Stimulated activated CD8-positive, alpha-beta memory T cell treated with anti-CD3 and anti-CD28 coated beads, Interleukin-4, amount 100 ng/mL, for 24 hours (primary cell): Measurements from ENCODE around the gene TMEM184B.
"Not testable (repeated sequence)": the region's sequence is repeated elsewhere in the genome, so short reads cannot be mapped to it uniquely, and the experiment has no call there.

ENCODE experiments used
- DNase-seq: peaks from one replicate; pipeline ENCODE4 v3.0.0-alpha.2; 2020; ENCODE audit warnings: low read depth

TMEM184B gene

DNA sequence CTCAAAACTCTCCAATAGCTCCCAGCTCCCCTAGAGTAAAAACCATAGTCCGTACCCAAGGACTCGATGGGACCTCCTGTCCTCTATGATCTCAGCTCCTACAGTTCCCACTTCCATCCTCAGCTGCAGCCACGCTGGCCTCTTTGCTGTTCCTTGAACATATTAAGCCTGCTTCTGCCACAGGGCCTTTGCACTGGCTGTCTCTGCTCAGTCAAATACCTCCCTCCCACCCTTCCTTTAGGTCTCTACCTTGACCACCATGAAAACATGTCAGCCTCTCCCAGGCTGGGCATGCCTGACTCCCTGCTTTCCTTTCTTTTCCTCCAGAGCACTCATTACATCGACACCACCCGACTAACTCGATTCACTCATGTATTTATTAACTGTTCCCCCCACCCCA is 24.5 kb downstream of the TMEM184B start:
- no peak for DNase-seq

DNA sequence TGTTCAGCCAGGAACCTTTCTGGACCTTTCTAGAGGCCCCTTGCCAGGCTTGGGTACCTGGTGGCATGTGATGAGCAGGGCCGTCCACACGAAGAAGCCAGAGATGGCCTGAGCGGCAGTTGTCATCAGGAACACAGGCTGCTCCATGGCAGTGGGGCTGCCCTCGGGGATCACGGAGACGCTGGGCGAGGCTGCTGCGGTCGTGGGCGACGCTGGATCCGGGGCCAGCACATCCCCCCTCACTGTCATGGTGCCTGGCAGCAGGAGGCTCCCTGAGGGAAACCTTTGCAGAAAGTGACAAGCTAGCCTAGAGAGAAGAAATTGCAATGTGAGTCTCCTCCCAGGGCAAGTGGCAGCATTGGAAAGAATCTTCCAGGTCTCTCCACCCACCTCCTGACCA is 25.1 kb downstream of the TMEM184B start:
- no peak for DNase-seq

DNA sequence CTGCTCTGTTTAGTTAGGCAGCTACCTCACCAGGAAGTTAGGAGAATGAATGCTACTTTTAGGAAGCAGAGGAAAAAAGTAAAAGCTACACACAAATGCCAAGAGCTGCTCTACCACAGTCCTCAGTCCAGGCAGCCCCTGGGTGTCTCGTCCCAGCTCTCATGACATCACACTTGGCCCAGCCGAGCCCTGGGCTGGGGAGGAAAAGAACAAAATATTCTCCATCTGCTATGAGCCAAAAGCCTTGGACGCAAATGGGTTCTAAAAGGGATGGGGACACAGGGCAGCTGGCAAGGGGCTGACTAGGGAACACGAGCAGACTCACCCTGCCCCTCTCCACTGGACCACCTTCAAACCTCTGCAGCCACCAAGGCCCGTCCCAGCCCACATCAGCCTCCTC is 26.1 kb downstream of the TMEM184B start:
- no peak for DNase-seq

DNA sequence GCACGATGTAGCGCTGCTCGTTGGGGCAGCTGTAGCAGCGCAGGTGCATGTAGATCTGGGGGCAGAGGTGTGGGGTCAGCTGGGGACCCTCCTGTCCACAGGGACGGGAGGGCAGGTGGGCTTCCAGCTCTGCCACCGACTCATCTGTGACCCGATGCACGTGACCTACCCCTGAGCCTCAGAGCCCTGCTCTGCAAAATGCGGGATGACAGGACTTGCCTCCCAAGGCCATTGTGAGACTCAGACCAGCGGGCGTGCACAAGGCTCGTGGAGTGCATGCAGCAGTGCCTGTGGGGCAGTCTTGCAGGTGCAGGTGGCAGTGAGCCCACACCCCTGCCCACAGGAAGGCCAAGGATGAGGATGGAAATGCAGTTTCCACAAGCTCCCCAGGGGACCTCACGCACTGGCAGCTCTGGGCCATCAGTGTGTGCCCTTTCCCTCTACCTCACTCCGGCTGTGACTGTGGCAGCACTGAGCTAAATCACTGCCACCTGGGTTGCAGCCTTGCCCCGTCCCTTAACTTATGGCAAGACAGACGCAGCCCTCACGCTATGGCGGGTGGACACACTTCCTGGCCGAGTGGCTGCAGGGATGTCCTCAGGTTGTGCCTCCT is 26.7 kb downstream of the TMEM184B start:
- DNase-seq, result no peak

DNA sequence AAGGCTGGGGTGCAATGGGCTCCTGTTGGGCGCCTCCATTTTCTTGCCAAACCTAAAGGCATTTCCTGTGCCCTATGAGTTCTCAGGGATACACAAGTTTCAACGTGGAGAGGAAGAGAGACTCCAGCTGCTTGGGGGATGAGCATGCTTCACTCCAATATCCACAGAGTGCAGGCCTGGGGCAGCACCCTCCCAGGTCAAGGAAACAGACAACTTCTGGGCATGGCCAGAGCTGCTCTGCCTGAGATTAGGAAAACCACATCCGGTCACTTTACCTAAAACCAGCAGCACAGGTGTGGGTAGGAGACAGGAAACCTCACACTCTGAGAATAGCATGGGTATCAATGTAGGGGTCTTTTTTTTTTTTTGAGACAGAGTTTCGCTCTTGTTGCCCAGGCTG is 28.7 kb downstream of the TMEM184B start:
- DNase-seq, result no peak

DNA sequence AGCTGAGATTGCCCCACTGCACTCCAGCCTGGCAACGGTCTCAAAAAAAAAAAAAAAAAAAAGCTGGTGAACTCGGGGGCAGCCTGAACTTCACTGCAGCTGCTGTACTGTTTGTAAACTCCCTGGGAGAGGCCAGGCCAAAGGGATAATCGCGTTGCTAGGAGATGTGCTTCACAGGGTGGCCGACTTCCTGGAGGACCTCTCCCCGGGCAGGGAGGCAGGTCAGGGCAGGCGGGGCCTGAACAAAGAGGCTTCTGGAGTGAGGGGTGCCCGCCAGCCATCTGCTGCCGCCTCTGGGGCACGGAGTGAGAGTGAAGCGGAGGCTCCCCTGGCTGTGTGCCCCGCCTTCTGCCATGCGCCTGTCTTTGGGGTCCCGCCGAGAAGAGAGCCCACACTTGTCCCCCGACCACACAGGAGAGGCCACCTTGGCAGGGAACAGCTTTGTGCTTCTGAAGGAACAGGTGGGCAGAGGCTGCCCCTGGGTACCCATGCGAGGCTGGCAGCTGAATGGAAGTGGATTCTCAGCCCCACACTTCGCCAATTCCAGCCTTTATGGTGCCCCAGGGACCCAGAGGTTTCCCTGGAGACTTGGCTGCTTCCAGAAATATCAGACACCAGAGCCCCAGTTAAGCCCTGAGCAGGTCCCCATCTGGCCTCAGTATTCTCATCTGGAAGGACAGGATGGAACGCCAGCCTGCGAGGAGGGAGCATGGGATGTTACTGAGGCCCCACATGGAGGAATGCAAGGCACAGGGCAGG is 29.6 kb downstream of the TMEM184B start:
- no peak for DNase-seq

DNA sequence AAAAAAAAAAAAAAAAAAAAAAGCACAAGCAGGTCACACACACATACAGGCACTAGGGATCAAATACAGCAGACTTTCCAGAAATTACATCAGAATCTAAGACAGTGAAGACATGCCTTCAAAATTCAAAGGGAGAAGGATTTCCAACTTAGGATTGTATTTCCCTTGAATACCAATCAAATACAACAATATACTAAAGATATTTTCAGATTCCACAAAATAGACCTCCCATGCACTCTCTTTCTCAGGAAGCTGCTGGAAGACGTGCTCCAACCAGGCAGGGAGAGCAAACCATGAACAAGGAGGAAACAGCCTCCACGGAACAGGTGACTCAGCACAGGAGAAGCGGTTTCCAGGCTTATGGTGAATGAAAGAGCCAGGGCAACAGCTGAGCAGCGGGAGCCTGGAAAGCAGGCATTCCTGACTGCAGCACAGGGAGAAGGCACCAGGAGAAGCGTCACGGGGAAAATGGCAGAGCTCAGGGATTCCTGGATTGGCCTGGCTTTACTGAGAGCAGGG is 32.0 kb downstream of the TMEM184B start:
- no peak for DNase-seq

DNA sequence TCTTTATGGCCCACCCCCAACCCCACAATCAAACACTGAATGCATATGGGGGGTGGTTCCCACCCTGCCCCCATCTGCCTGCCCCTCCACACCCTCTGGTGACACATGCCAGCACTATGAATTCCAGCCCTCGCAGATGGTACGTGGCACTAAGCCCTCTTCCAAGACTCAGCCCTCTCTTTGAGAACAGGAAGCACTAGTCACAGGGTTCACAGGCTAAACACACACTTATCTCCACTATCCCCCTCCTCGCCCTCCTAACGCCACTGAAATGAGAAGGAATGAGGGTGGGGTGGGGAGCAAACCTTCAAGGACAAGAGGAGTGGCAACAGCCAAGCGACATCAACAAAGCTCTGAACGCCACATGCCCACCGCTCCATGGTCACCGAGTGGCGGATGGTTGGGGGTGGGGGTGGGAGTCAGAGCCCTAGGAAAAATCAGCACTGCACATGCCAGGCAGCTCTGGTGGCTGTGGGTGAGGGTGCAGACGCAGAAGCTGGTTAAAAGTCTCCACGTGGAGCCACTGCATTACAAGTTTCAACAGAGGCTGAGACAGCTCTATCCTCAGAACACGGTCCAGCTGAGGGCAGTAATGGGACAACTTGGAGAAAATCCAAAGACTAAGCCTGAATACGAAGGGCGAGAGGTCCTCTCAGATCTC is 33.6 kb downstream of the TMEM184B start:
- no peak for DNase-seq

DNA sequence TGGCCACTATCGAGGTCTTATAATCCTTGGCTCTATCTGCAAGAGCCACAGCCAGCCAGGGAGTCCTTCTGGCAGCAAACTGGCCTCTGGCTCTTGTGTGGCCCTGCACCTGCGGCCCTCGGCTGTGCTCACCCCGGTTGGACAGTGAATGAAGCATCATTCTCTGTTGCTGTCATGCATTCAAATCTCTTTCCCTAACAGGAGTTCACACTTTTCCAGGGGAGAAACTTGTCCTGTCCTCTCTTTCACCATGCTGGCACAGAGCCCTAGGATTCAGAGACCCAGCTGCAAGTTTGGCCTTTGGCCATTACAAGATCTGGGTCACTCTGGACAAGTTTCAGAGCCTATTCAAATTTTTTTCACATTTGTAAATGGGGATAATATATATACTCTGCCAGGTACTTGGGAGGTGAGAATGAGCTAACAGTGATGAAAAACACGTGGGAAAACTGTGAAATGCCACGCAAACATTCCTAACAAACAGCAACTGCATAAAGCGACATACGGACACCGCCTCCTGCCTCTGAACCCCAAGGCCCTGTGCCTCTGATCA is 34.2 kb downstream of the TMEM184B start:
- DNase-seq, result no peak

DNA sequence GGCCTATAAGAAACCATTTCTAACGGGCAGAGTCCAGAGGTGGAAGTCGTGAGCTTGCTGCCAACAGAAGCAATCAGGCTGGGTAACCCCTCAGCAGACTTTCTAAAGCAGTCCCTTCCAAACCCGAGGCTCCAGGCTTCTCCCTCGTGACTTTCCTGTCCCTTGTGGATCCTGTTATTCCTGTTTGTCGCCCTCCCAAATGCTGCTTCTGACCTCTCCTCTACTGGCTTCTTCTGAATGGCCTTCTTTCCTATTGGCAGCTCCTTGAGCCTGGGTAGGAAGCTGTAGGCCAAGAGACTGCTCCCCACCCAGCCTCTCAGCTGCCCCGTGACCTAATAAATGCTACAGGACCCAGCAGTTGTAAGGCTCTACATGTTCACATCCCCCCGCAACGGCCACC is 36.0 kb downstream of the TMEM184B start:
- no peak for DNase-seq

DNA sequence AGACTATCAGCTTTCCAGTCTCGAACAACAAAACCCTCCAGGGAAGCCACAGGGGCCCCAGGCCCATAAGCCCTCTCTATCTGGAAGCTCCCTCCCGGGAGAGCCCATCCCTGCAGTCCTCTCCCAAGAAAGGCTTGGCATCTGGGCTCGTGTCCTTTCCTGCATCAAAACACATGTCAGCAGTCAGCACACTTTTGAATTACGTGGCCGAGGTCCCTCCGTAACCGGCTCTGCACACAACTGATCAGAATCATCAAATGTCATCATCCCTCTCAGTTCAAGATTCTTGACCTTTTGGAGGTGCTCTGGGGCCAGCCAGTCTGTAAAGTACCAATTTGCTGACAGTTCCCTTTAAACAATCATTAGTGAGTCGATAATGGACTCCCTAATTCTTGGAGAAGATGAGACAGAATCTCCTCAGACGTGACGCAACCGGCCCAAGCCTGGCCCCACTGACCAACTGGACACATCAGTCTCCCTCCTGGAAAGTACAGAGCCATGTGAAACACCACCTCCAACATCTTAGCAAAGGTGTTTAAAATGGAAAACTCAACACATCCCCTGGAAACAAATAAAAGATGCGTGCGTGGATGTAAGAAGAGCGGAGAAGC is 37.5 kb downstream of the TMEM184B start:
- no peak for DNase-seq

DNA sequence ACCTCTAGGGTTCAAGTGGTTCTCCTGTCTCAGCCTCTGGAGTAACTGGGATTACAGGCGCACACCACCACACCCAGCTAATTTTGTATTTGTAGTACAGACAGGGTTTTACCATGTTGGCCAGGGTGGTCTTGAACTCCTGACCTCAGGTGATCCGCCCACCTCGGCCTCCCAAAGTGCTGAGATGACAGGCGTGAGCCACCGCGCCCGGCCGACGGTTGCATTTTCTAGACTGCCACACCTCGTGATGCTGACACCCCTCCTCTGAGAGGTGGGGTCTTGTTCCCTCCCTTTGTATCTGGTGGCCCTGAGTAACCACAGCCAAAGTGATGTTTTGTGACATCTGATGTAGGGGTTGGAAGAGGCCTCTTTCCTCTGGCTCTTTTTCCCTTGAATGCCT is 39.0 kb downstream of the TMEM184B start:
- DNase-seq, result not testable (repeated sequence)

DNA sequence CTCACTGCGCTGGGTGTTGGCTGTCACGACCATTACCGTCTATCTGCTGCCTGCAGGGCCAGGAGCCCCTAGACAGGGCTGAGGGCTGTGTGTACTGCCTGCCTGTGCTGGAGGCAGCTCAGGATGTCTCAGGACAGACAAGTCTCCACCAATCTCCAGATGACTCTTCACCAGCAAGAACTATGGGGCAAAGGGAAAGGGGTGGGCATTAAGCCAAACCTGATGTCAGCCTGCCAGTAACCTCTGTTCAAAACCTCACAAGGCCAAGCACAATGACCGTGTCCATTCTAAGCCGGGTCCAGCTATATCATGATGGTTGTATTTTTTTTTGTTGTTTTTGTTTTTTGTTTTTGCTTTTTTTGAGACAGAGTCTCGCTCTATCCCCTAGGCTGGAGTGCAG is 39.4 kb downstream of the TMEM184B start:
- no peak for DNase-seq

DNA sequence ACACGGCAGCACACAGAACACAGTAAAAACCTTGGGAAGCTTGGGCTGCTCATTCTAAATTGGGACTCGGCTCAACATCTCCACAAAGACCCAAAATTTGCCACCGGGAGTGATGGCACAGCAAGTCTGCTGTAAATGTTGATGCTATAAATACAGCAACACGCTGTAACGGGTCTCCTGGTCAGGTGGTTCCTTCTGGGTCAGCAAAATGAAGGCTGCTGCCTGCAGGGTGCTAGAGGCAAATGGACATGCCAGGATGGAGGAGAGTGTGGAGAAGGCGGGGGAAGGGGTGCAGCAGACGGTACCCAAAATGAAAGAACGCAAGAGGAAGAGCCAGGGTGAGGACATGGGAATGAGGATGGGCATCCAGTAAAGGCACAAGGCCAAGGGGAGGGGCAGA is 40.6 kb downstream of the TMEM184B start:
- DNase-seq, result no peak

DNA sequence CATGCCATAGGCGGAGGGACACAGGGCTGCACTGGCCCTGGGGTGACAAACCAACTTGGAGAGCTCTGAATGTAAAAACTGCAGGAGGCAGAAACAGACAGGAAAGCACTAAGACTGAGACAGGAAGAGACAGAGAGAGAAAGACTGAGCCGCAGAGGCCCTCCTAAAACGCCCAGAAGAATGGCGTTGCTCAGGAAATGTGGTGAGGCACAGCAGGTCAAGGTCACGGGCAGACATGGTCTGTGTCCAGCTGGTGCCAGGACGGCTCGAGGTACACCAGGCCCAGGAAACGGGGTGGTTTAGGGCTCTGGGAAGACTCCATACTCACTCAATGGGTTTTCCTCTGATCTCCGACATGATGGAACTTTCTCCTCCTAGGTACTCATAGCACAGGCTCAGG is 41.9 kb downstream of the TMEM184B start:
- DNase-seq, result no peak

DNA sequence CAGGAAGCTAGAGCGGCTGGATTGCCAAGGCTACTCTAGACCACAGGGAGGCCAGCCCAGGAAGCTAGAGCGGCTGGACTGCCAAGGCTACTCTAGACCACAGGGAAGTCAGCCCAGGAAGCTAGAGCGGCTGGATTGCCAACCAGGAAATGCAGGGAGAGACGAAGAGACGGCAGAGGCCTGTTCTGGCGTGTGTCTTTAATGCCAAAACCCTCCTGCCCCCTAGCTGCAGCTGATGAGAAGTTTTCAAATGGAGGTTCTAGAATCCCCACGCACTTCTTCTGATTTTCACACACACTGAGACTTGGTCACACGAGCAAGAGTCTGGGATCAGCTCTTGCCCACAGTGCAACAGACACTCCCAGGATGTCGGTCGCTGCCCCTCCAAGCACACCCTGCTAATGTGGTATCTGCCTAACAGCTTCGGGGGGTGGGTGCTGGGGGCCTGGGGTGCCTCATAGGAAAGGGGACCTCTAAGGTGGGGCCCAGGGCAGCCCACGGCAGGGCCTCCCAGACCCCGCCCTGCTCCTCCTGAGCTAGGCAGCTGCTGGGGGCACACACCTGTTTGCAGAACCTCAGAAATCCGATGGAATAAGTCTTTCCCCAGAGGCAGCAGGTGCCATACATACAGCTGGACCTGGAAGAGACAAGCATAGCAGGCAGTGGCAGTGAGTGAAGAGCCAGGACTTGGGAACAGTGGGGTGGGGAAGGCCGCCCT is 42.5 kb downstream of the TMEM184B start:
- DNase-seq, result no peak

DNA sequence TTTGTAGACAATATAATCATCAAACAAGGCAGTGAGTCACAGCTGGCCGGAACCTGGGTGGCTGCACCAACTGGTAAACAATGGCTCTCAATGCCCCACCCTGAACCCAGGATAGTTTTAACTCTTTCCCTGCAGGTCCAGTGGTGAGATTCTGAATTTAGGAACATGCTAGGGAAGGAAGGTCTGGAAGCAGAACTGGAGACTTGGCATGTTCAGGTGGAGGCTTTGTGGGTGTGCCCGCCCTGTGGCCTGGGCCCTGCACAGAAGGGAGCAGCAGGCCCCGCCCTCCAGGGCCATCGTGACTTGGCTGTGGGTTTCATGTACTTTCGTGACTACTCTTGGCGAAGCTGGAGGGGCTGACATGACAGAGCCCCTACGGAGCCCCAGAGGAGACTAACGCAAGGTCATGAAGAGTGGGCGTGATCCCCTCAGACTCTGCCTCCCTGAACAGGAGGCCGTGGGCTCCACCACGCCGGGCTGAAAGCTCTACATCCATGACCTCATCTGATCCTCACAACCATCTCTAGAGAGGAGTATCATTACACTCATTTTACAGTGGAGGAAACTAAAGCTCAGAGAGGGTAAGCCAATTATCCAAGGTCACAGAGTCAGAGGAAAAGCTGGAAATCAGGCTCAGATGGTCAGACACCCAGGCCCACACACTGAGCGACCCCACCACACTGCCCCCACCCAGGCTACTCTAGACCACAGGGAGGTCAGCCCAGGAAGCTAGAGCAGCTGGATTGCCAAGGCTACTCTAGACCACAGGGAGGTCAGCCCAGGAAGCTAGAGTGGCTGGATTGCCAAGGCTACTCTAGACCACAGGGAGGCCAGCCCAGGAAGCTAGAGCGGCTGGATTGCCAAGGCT is 43.7 kb downstream of the TMEM184B start:
- DNase-seq, result no peak

DNA sequence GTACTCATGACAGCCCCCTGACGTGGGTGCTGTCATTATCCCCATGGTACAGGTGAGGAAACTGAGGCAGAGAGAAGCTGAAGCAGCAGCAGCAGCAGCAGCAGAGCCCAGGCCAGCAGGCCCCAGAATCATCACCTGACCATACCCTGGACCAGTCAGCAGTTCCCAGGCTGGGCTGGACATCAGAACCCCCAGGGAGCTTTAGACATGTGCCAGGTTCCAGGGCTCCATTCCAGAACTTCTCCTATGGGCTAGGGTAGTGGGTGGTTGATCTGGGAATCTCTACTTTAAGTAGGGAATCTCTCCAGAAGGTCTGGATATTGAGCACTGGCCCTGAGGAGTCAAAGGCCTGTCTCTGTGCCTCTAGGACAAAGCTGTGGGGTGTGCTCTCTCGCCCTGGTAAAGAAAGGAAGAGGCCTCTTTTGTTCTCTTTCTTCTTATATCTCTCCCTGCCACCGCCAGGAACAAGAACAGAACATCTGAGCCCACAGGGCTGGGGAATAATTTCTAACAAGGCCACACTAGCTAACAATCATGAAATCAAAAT is 44.4 kb downstream of the TMEM184B start:
- DNase-seq, result no peak

DNA sequence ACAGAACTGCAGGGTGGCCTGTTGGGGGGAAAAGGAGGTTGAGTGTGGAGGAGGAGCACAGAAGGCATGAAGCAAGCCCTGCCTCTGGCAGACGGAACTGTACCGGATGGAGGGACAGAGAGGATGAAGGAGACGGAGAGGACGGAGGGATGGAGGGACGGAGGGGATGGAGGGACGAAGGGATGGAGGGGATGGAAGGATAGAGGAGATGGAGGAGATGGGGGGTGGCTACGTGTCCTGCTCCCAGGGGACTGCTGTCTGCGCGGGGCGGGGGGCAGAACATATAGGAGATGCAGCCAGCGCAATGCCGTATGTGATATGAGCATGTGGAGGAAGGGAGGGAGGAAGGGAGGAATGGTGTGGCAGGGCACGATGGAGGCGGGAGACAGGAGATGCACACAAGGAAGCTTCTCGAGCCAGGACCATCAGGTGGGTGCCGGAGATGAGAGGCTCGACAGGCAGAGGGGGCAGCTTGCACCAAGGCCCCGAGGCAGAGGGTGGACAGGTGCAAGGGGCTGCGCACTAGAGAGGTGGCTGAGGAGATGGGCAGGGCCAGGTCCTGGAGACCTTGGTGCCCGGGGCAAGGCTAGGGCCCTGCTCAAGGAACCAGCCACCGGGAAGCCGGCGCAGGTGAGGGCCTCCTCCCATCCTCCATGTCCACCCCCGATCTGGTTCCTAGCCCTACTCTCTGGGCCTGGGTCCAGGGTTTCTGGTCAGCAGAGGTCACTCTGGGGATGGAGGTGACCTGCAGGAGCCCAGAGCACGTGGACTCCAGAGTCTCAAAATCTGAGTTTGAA is 45.8 kb downstream of the TMEM184B start:
- no peak for DNase-seq
